Effector CD8-positive, alpha-beta T cell (primary cell): ENCODE results near the gene AHCTF1.

Experiments
- DNase-seq: peaks from one replicate; lab custom pipeline; 2025; lab: John Stamatoyannopoulos, UW
- total RNA-seq, 4 experiments: gene quantifications; one replicate each; lab custom pipeline; 2026; lab: John Stamatoyannopoulos, UW

AHCTF1 gene
- total RNA-seq: 143 to 195 (median 158) reads per million in 4 experiments

- peak; percentile 91 for DNase-seq
These were observed at the start of gene AHCTF1 for GRCh38 chr1:246931549-246932365. Gene AHCTF1, minus strand, starts transcription at chr1:246931948. Its CDS starts 13,578 bp downstream, at chr1:246918370.

GRCh38 chr1:246978785-246979184 is 47.0 kb upstream of the AHCTF1 start:
- no peak for DNase-seq

GRCh38 chr1:246978281-246978680 is 46.5 kb upstream of the AHCTF1 start:
- DNase-seq: no peak

GRCh38 chr1:246971969-246972368 is 40.2 kb upstream of the AHCTF1 start:
- no peak for DNase-seq

GRCh38 chr1:246971090-246971721 is 39.5 kb upstream of the AHCTF1 start:
- DNase-seq: peak; percentile 6

- no peak for DNase-seq
These were observed 37.9 kb upstream of the AHCTF1 start for GRCh38 chr1:246969621-246970020.

GRCh38 chr1:246966502-246966901 is 34.8 kb upstream of the AHCTF1 start:
- DNase-seq: no peak

GRCh38 chr1:246959944-246960693 is 28.4 kb upstream of the AHCTF1 start:
- no peak for DNase-seq

GRCh38 chr1:246954126-246954525 is 22.4 kb upstream of the AHCTF1 start:
- DNase-seq: no peak

- no peak for DNase-seq
These were observed 19.7 kb upstream of the AHCTF1 start for GRCh38 chr1:246951413-246951812.

- no peak for DNase-seq
These were observed 18.2 kb upstream of the AHCTF1 start for GRCh38 chr1:246949956-246950355.

GRCh38 chr1:246947255-246947654 is 15.5 kb upstream of the AHCTF1 start:
- DNase-seq: no peak

- DNase-seq: no peak
These were observed 14.6 kb upstream of the AHCTF1 start for GRCh38 chr1:246946366-246946765.

GRCh38 chr1:246934765-246935164 is 3.0 kb upstream of the AHCTF1 start:
- no peak for DNase-seq

GRCh38 chr1:246933893-246934292 is 2.1 kb upstream of the AHCTF1 start:
- DNase-seq: no peak

- no peak for DNase-seq
These were observed 585 bp upstream of the AHCTF1 start for GRCh38 chr1:246932366-246932700.

- DNase-seq: peak; percentile 38
These were observed 759 bp downstream of the AHCTF1 start for GRCh38 chr1:246930830-246931548.

- no peak for DNase-seq
These were observed 5.6 kb downstream of the AHCTF1 start for GRCh38 chr1:246925997-246926626.

- DNase-seq: no peak
These were observed 7.8 kb downstream of the AHCTF1 start for GRCh38 chr1:246923900-246924299.

GRCh38 chr1:246923482-246923881 is 8.3 kb downstream of the AHCTF1 start:
- no peak for DNase-seq

- no peak for DNase-seq
These were observed 10.3 kb downstream of the AHCTF1 start for GRCh38 chr1:246921481-246921880.

GRCh38 chr1:246919902-246920301 is 11.8 kb downstream of the AHCTF1 start:
- DNase-seq: no peak
